ENCODE results near the gene GBX1. TPM values are rescaled to one million over a fixed set of nuclear protein-coding genes. Genes with fewer than 3 reads are reported as not detected.

GBX1 gene
- total and polyA plus RNA-seq, 2 donors (not counting 1 experiment from before 2014, with no cell fraction given), result not detected

DNA sequence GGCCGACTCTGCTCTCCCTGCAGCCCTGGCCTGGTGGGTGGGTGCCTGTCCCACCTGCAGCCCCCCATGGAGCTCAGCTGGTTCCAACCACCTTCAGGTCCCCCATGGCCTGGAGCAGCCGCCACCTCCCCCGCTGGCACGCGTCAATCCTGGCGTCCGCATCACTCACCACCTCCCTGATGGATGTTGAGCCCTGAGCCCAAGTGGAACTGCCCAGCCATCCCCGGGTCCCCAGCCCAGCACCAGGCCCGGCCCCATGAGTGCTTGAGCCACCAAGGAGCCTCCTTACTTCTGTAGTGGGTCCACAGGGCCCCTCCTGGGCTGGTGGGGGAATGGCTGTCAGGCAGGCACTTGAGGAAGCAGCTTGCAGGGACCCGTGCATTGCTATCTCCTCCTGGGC is 66.6 kb downstream of the GBX1 start:
- no peak overlapping the region for H3K9ac ChIP-seq (ENCODE audit: insufficient read depth, low read length)
- peaks cover 38% of the 10 kb centered on the region for H3K79me2 ChIP-seq (ENCODE audit: control insufficient read depth, insufficient read depth, low read length)
- no peak overlapping the region for H3K4me2 ChIP-seq (ENCODE audit: extremely low read depth, insufficient read depth, low read length)
- H3K27ac ChIP-seq (ENCODE audit: insufficient read depth, low read length), result no peak overlapping the region
- H3K36me3 ChIP-seq (ENCODE audit: control insufficient read depth, insufficient read depth, low read length), result no peaks in the 10 kb centered on the region
- H3K4me1 ChIP-seq (ENCODE audit: control insufficient read depth, extremely low read depth, insufficient read depth, low read length), result peaks cover under 1% of the 10 kb centered on the region
- no peaks in the 10 kb centered on the region for H4K20me1 ChIP-seq (ENCODE audit: control insufficient read depth, extremely low read depth, insufficient read depth, low read length)
- TF ChIP-seq EZH2 (IDR thresholded peaks at IDR 0.05; ENCODE audit: low read length, missing control alignments), result no peak
- TF ChIP-seq, protein P1, sequence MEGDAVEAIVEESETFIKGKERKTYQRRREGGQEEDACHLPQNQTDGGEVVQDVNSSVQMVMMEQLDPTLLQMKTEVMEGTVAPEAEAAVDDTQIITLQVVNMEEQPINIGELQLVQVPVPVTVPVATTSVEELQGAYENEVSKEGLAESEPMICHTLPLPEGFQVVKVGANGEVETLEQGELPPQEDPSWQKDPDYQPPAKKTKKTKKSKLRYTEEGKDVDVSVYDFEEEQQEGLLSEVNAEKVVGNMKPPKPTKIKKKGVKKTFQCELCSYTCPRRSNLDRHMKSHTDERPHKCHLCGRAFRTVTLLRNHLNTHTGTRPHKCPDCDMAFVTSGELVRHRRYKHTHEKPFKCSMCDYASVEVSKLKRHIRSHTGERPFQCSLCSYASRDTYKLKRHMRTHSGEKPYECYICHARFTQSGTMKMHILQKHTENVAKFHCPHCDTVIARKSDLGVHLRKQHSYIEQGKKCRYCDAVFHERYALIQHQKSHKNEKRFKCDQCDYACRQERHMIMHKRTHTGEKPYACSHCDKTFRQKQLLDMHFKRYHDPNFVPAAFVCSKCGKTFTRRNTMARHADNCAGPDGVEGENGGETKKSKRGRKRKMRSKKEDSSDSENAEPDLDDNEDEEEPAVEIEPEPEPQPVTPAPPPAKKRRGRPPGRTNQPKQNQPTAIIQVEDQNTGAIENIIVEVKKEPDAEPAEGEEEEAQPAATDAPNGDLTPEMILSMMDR (conservative IDR thresholded peaks at IDR 0.05 in 1 of 2, IDR thresholded peaks at IDR 0.05 in 1 of 2; ENCODE audit: low read depth in 1 of 2, low read length in 2 of 2), result no peak
- no peak overlapping the region for H3K4me3 ChIP-seq (replicated peaks in 1 of 4; ENCODE audit: control extremely low read depth in 1 of 4, insufficient read depth in 1 of 4, low read depth in 3 of 4, low read length in 4 of 4)
- H2AFZ ChIP-seq (ENCODE audit: low read length), result no peak overlapping the region
- H3K9me3 ChIP-seq (ENCODE audit: control insufficient read depth, insufficient read depth, low read depth, low read length), result no peaks in the 10 kb centered on the region
- H3K27me3 ChIP-seq (ENCODE audit: control insufficient read depth, insufficient read depth, low read length), result no peaks in the 10 kb centered on the region
- DNase-seq (ENCODE audit: low read depth in 2 of 2), result no peak

DNA sequence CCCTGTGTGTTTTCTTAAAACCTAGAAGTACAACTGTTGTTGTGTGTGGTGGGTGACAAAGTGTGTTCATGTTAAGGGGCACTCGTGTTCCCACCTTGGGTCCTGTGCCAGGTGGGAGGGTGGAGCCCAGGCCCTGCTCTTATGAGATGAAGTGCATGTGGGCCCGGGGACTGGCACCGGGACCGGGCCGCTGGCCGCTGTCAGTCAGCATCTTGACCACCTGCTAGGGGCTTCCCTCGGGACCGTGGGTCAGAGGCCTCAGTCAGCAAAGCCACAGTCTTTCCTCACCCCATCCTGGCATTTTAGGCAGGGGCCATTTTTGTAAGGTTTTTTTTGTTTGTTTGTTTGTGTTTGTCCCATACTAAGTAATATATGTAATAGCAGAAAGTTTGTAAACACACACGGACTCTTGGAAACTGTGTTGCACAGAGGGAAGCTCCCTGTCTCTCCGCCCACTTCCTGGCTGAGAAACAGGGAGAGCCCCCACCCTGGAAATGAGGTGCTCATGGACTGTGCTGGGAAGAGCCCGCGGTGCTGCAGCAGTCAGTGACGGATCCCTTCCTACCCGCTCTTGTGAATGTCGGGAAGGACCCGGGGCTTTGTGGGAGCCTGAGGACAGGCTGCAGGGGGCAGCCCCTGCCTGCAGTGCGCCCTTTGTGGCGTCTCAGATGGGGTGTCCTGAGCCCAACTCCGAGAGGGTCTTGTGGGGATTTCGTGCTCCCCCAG is 67.8 kb downstream of the GBX1 start:
- H2AFZ ChIP-seq (ENCODE audit: low read length), result no peak overlapping the region
- H3K27ac ChIP-seq (ENCODE audit: insufficient read depth, low read length), result no peak overlapping the region
- TF ChIP-seq EZH2 (IDR thresholded peaks at IDR 0.05; ENCODE audit: low read length, missing control alignments), result no peak
- TF ChIP-seq, protein P1 (conservative IDR thresholded peaks at IDR 0.05 in 1 of 2, IDR thresholded peaks at IDR 0.05 in 1 of 2; ENCODE audit: low read depth in 1 of 2, low read length in 2 of 2), result no peak
- no peaks in the 10 kb centered on the region for H3K9me3 ChIP-seq (ENCODE audit: control insufficient read depth, insufficient read depth, low read depth, low read length)
- DNase-seq (ENCODE audit: low read depth in 2 of 2), result no peak
- H3K27me3 ChIP-seq (ENCODE audit: control insufficient read depth, insufficient read depth, low read length), result no peaks in the 10 kb centered on the region
- H3K36me3 ChIP-seq (ENCODE audit: control insufficient read depth, insufficient read depth, low read length), result no peaks in the 10 kb centered on the region
- H4K20me1 ChIP-seq (ENCODE audit: control insufficient read depth, extremely low read depth, insufficient read depth, low read length), result no peaks in the 10 kb centered on the region
- no peak overlapping the region for H3K4me3 ChIP-seq (replicated peaks in 1 of 4; ENCODE audit: control extremely low read depth in 1 of 4, insufficient read depth in 1 of 4, low read depth in 3 of 4, low read length in 4 of 4)
- H3K79me2 ChIP-seq (ENCODE audit: control insufficient read depth, insufficient read depth, low read length), result peaks cover 49% of the 10 kb centered on the region
- no peak overlapping the region for H3K4me2 ChIP-seq (ENCODE audit: extremely low read depth, insufficient read depth, low read length)
- H3K4me1 ChIP-seq (ENCODE audit: control insufficient read depth, extremely low read depth, insufficient read depth, low read length), result peaks cover 3% of the 10 kb centered on the region
- no peak overlapping the region for H3K9ac ChIP-seq (ENCODE audit: insufficient read depth, low read length)

Other genes with a start within 250 kb of the GBX1 start
- gene KCNH2, start 189.4 kb downstream of the GBX1 start, total RNA-seq, result 6.1 and 6.2 TPM in 2 replicates
- 0.15 and 0.20 TPM in 2 replicates for gene KCNH2, start 189.4 kb downstream of the GBX1 start, polyA plus RNA-seq
- 0.50 and 0.77 TPM in 2 replicates for gene NOS3, start 176.7 kb downstream of the GBX1 start, total RNA-seq
- 0.12 and 0.38 TPM in 2 replicates for gene NOS3, start 176.7 kb downstream of the GBX1 start, polyA plus RNA-seq
- under 0.01 TPM in 1 of 2 replicates, not detected in the other for gene ATG9B, start 143.2 kb downstream of the GBX1 start, total RNA-seq
- gene ATG9B, start 143.2 kb downstream of the GBX1 start, polyA plus RNA-seq, result 0.03 TPM in 2 replicates
- 16.4 and 20.0 TPM in 2 replicates for gene ABCB8, start 139.2 kb downstream of the GBX1 start, total RNA-seq
- gene ABCB8, start 139.2 kb downstream of the GBX1 start, polyA plus RNA-seq, result 12.1 and 14.5 TPM in 2 replicates
- under 0.01 and 0.17 TPM in 2 replicates for gene ASIC3, start 119.2 kb downstream of the GBX1 start, total RNA-seq
- 0.05 and 0.07 TPM in 2 replicates for gene ASIC3, start 119.2 kb downstream of the GBX1 start, polyA plus RNA-seq
- 25.9 and 27.7 TPM in 2 replicates for gene CDK5, start 109.8 kb downstream of the GBX1 start, total RNA-seq
- 15.1 and 24.7 TPM in 2 replicates for gene CDK5, start 109.8 kb downstream of the GBX1 start, polyA plus RNA-seq
- 56.0 and 61.8 TPM in 2 replicates for gene SLC4A2, start 108.1 kb downstream of the GBX1 start, total RNA-seq
- gene SLC4A2, start 108.1 kb downstream of the GBX1 start, polyA plus RNA-seq, result 30.5 and 54.1 TPM in 2 replicates
- 64.7 and 69.5 TPM in 2 replicates for gene FASTK, start 86.9 kb downstream of the GBX1 start, total RNA-seq
- 33.8 and 34.1 TPM in 2 replicates for gene FASTK, start 86.9 kb downstream of the GBX1 start, polyA plus RNA-seq
- gene TMUB1, start 84.2 kb downstream of the GBX1 start, total RNA-seq, result 14.1 and 20.3 TPM in 2 replicates
- gene TMUB1, start 84.2 kb downstream of the GBX1 start, polyA plus RNA-seq, result 11.9 and 17.1 TPM in 2 replicates
- gene AGAP3, start 81.2 kb downstream of the GBX1 start, total RNA-seq, result 34.2 and 44.9 TPM in 2 replicates
- 32.9 and 33.5 TPM in 2 replicates for gene AGAP3, start 81.2 kb downstream of the GBX1 start, polyA plus RNA-seq
- gene ASB10, start 19.6 kb upstream of the GBX1 start, total RNA-seq, result not detected in 2 replicates
- not detected in 2 replicates for gene ASB10, start 19.6 kb upstream of the GBX1 start, polyA plus RNA-seq
- not detected in 2 replicates for gene H2BK1, start 42.8 kb upstream of the GBX1 start, total RNA-seq
- not detected in 2 replicates for gene H2BK1, start 42.8 kb upstream of the GBX1 start, polyA plus RNA-seq
- 46.4 and 46.7 TPM in 2 replicates for gene ABCF2, start 59.5 kb upstream of the GBX1 start, total RNA-seq
- 41.6 and 66.1 TPM in 2 replicates for gene ABCF2, start 59.5 kb upstream of the GBX1 start, polyA plus RNA-seq
- 33.9 and 46.7 TPM in 2 replicates for gene CHPF2, start 64.8 kb upstream of the GBX1 start, total RNA-seq
- gene CHPF2, start 64.8 kb upstream of the GBX1 start, polyA plus RNA-seq, result 33.6 and 42.5 TPM in 2 replicates
- gene SMARCD3, start 81.0 kb upstream of the GBX1 start, total RNA-seq, result 23.8 and 27.0 TPM in 2 replicates
- gene SMARCD3, start 81.0 kb upstream of the GBX1 start, polyA plus RNA-seq, result 30.7 and 30.9 TPM in 2 replicates
- gene NUB1, start 174.1 kb upstream of the GBX1 start, total RNA-seq, result 42.9 and 44.4 TPM in 2 replicates
- 59.4 and 77.7 TPM in 2 replicates for gene NUB1, start 174.1 kb upstream of the GBX1 start, polyA plus RNA-seq
- gene WDR86, start 242.3 kb upstream of the GBX1 start, total RNA-seq, result 0.33 and 1.0 TPM in 2 replicates
- not detected in 2 replicates for gene WDR86, start 242.3 kb upstream of the GBX1 start, polyA plus RNA-seq

All from fibroblast of lung (primary cell).